NCI-H128 (cell line): ENCODE data around the gene NOP53.
"Not testable (repeated sequence)": the region's sequence is repeated elsewhere in the genome, so short reads cannot be mapped to it uniquely, and the experiment has no call there.

Experiments
- DNase-seq: peaks from one replicate; lab custom pipeline; 2025; ENCODE audit not compliant: unreplicated experiment; lab: John Stamatoyannopoulos, UW

The NOP53 gene

DNA sequence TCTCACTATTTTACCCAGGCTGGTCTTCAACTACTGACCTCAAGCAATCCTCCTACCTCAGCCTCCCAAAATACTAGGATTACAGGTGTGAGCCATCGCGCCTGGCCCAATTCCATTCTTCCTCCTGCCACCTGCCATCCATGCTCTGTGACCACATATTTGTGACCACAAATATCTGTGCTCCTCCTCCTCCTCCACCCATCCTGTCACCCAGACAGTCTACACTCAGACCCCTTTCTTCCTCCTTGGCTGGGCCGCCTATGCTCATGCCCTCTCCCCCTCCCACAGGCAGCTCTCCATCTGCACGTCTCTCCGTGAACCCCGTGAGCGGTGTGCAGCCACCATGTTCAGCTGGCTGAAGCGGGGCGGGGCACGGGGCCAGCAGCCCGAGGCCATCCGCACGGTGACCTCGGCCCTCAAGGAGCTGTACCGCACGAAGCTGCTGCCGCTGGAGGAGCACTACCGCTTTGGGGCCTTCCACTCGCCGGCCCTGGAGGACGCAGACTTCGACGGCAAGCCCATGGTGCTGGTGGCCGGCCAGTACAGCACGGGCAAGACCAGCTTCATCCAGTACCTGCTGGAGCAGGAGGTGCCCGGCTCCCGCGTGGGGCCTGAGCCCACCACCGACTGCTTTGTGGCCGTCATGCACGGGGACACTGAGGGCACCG lies 28.9 kb upstream of the NOP53 start:
- DNase-seq = no peak

DNA sequence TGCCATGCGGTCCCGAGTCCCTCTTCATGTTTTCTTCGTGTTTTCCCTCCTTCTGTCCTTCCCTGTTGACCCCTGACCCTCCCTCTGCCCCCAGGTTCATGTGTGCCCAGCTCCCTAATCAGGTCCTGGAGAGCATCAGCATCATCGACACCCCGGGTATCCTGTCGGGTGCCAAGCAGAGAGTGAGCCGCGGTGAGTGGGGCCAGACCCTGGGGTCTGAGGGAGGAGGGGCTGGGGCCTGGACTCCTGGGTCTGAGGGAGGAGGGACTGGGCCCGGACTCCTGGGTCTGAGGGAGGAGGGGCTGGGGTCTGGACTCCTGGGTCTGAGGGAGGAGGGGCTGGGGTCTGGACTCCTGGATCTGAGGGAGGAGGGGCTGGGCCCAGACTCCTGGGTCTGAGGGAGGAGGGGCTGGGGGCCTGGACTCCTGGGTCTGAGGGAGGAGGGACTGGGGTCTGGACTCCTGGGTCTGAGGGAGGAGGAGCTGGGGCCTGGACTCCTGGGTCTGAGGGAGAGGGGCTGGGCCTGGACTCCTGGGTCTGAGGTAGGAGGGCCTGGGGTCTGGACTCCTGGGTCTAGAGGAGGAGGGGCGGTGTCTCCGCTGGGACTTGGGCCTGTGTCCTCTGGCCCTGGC lies 26.8 kb upstream of the NOP53 start:
- not testable (repeated sequence) for DNase-seq

DNA sequence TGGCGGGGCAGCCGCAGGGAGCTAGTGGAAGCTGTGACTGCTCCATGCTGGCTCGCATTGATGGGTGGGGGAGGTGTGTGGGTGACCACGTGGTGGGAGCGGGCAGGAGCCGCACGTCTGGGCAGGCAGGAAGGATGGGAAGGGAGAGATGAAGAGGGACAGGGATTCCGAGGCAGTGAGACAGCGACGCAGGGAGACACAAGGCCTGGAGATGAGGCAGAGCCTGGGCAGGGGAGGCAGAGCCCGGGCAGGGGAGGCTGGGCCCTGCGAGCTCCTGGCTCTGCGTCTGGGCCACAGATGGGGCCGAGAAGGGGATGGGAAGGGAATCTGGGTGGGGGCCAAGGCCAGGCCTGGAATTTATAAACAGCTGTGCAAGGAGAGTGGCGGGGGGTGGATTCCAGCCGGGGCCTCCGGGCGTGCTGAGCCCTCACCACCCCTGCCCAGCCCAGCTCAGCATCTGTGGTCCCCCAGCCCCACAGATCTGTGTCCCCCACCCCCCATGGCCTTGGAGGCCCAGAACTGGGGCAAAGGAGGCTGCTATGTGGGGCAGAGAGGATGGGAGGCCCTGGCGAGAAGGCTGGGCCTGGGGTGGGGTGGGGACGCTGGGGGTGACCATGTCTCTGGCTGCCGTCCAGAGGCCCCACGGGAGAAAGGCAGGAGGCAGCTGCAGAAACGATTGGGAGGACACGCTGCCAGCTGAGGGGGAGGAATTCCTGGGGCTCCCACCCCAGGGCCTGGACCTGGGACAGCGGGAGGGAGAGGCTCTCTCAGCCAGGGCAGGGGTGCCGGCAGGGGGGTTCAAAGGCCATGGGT lies 26.1 kb upstream of the NOP53 start:
- no peak for DNase-seq

GRCh38 chr19:47720669-47721422 lies 24.5 kb upstream of the NOP53 start:
- no peak for DNase-seq

DNA sequence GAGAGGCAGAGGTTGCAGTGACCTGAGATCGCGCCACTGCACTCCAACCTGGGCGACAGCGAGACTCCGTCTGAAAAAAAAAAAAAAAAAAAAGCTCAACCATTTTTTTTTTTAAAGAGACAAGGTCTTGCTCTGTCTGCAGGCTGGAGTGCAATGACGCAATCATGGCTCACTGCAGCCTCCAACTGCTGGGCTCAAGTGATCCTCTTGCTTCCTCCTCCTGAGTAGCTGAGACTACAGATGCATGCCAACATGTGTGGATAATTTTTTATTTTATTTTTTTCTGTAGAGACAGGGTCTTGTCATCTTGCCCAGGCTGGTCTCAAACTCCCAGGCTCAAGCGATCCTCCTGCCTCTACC lies 21.8 kb upstream of the NOP53 start:
- DNase-seq = no peak

GRCh38 chr19:47725759-47726401 lies 19.5 kb upstream of the NOP53 start:
- DNase-seq = no peak

DNA sequence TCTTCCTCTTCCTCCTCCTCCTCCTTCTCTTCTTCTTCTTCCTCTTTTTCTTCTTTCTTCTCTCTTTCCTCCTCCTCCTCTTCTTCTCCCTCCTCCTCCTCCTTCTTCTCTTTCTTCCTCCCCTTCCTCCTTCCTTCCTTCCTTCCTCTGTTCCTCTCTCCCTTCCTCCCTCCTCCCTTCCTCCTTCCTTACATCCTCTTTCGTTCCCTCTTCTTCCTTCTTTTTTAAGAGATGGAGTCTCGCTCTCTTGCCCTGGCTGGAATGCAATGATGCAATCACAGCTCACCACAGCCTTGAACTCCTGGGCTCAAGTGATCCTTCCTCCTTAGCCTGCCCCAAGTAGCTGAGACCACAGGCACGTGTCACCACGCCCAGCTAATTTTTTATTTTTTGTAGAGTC lies 18.9 kb upstream of the NOP53 start:
- no peak for DNase-seq

GRCh38 chr19:47728295-47728694 lies 17.1 kb upstream of the NOP53 start:
- not testable (repeated sequence) for DNase-seq

GRCh38 chr19:47729468-47729798 lies 15.9 kb upstream of the NOP53 start:
- no peak for DNase-seq

GRCh38 chr19:47729799-47730520 lies 15.4 kb upstream of the NOP53 start:
- no peak for DNase-seq

GRCh38 chr19:47730521-47730889 lies 14.8 kb upstream of the NOP53 start:
- no peak for DNase-seq

DNA sequence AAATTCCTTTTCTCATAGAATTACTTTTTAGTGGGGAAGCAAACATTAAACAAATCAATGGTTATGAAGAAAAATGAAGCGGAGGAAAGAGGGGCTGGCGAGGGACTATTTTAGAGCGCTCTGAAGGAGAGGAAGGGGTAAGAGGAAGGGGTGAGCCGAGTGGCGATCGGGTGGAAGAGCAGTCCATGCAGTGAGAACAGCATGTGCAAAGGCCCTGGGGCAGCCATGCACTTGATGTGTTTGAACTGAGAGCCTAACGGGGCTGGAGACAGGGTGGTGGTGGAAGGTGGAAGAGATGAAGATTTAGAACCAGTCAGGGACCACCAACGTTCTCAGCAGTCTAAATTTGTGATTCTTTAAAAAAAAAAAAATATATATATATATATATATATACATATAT lies 14.4 kb upstream of the NOP53 start:
- DNase-seq = no peak

GRCh38 chr19:47735131-47735530 lies 10.2 kb upstream of the NOP53 start:
- DNase-seq = no peak

- DNase-seq = no peak
Measured at GRCh38 chr19:47740866-47741519, 4.4 kb upstream of the NOP53 start.

- DNase-seq = no peak
Measured at GRCh38 chr19:47741544-47742140, 3.7 kb upstream of the NOP53 start.

- DNase-seq = no peak
Measured at GRCh38 chr19:47742634-47743033, 2.7 kb upstream of the NOP53 start.

GRCh38 chr19:47746129-47746528 lies 783 bp downstream of the NOP53 start:
- not testable (repeated sequence) for DNase-seq

DNA sequence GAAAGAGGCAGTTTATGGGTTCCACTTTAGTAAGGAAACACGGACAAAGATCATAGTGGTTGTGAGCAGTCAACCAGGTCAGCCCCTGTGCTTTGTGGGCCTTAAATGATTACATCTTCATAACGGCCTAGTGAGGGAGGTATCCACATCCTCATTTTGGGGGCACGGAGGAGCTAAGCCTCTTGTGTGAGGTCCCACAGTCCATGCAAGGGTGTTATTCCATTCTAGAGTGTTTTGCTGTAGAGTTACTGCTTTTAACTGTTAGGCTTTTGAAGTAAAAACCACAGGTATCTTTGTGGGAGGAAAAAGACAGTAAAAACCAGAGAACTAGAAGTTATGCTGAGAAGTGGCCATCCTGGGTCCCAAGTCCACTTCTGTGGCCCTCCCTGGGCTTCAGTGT lies 4.0 kb downstream of the NOP53 start:
- no peak for DNase-seq

DNA sequence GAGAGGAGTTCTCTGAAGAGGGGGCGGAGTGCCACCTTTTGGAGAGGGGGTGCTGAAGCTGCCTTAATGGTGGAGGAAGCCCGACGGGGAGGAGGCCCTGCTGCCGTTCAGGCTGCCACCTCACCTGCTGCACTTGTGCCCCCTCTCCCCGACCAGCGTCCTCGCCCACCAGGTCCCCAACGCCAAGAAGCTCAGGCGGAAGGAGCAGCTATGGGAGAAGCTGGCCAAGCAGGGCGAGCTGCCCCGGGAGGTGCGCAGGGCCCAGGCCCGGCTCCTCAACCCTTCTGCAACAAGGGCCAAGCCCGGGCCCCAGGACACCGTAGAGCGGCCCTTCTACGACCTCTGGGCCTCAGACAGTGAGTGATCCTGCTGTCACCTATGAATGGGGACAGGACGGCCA lies 5.4 kb downstream of the NOP53 start:
- no peak for DNase-seq
